Suppressor macrophage treated with lipopolysaccharide for 4 hours (primary cell): ENCODE measurements around the gene PCK2.
"Not testable (repeated sequence)": the region's sequence is repeated elsewhere in the genome, so short reads cannot be mapped to it uniquely, and the experiment has no call there.

Experiments
- DNase-seq: peaks from one replicate; pipeline ENCODE4 v3.0.0-alpha.2; 2020

PCK2 gene

GRCh38 chr14:24098229-24098926 is 4.3 kb downstream of the PCK2 start:
- DNase-seq = no peak

GRCh38 chr14:24098927-24099813 is 5.1 kb downstream of the PCK2 start:
- no peak for DNase-seq

DNA sequence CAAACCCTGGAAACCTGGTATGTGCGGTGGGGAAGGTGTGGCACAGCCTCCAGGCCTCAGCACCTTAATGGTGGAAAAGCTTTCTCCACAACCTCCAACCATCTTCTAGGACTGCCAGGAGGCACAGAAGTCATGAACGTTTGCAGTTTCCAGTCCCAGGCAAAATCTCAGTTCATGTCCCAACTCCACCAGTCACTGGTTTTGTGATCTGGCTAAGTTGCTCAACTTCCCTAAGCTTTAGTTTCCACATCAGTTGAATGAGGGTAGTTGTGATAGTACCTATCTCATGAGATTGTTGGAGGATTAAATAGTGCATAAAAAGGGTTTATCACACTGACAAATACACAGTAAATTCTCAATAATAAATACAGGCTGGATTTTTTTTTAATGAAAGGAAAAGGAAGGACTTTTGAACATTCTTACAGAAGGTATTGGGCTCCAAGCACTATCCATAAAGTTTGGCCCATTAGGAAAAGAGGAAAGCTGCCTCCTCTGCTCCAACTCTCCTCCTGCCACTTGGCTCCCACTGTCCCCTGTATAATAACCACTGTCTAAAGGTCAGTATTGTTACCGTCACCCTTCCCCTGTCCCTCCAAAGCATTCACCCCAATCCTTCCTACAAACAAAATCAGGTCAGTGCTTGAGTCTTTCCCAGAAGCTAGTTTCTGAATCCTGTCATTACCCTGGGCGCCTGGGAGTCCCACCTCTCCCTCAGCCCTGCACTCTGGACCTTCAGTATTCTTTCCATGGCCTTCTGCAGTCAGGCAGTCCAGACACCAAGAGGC is 6.3 kb downstream of the PCK2 start:
- DNase-seq = peak; percentile 32

GRCh38 chr14:24100982-24101494 is 6.9 kb downstream of the PCK2 start:
- no peak for DNase-seq

- DNase-seq = no peak
Measured at GRCh38 chr14:24102357-24103048, 8.4 kb downstream of the PCK2 start.

GRCh38 chr14:24103451-24103850 is 9.3 kb downstream of the PCK2 start:
- DNase-seq = no peak

DNA sequence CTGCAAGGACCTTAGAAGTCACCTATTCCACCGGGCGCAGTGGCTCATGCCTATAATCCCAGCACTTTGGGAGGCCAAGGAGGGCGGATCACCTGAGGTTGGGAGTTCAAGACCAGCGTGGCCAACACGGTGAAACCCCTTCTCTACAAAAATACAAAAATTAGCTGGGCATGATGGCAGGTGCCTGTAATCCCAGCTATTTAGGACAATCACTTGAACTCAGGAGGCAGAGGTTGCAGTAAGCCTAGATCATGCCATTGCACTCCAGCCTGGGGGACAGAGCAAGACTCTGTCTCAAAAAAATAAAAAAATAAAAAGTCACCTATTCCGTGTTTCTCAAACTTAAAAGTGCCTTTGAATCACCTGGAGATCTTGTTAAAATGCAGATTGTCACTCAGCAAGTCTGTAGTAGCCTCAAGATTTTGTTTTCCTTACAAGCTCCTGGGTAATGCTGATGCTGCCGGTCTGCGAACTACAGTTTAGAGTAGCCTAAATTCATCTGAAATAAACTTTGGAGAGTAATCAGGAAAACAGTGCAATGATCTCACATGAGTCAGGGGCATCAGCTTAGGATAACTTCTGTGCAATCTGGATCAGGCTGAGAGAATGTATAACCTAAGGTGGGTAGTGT is 11.6 kb downstream of the PCK2 start:
- DNase-seq = not testable (repeated sequence)

GRCh38 chr14:24106672-24107271 is 12.7 kb downstream of the PCK2 start:
- no peak for DNase-seq

- DNase-seq = no peak
Measured at GRCh38 chr14:24108336-24108874, 14.3 kb downstream of the PCK2 start.

GRCh38 chr14:24110060-24110459 is 15.9 kb downstream of the PCK2 start:
- DNase-seq = no peak

DNA sequence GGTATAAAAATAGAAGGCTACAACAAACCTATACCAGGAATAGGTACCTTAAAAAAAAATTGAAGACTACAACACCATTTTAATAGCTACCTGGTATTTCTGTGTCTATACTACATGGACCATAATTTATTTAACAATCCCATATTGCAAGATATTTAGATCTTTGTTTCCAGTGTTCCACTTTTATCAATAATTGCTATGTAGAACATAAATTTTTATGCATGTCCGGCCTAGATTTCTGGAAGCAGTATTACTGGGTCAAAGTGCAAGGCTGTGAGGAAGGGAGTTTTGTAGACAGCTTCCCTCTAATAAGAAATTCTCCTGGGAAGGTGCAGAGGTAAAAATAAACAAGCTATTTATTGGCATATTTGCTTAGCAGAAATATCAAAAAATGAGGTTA is 16.4 kb downstream of the PCK2 start:
- DNase-seq = no peak

DNA sequence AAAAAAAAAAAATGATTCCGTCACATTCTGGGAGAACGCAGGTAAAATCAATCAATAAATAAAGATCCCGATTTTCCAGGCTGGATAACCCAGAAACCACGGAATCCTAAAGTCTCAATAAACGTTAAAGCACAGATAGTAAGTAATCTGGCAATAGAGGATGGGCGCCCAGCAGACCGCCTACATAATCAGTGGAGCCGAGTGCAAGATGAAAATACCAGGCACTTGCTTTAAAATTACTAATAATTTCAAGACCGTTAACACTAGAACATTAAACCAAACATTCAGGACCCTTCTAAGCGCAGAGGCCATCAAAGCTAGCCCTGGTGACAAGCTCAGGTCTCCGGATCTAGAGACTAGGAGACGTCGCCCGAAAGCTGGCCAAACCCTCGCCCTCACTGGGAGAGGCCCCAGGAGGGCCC is 19.3 kb downstream of the PCK2 start:
- no peak for DNase-seq

DNA sequence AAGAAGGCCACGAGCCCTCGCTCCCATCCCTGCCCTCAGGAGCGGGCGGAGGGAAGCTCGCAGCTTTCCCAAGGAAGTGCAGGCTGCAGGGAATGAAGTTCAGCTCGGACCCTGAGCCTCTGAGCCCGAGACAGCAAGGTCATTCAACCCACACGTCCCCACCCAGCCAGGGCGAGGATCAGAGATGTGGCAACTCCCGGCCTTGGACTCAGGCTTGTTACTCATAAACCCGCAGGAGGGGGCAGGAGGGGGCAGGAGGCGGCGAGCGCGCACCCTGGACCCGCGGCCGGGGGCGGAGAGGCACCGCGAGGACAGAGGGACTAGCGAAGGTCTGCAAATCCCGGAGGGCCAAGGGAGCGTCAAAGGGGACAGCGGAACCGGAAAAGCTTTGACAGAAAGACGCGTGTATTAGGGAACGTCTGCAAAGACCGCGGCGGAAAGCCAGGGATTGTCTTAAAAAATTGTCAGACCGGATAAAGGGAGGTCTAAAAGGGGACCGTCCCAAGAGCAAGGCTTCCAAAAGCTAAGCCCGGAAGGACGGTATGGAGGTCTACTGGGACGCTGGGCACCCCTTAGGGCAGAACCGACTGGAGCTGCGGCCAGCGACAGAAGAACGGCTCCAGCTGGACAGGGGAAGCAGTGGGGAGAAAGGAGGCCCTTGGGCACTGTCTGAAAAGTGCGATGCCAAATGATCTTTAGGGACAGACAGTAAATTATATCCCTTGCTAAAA is 19.9 kb downstream of the PCK2 start:
- peak; percentile 95 for DNase-seq

GRCh38 chr14:24114532-24115421 is 20.7 kb downstream of the PCK2 start, which contains the start of the genes DCAF11 and NRL:
Gene DCAF11 (plus strand): TSS chr14:24114777. CDS start chr14:24115595, 818 bp downstream.
Gene NRL (minus strand): TSS chr14:24114949. CDS start chr14:24082848, 32,101 bp downstream.
- peak; percentile 100 for DNase-seq

GRCh38 chr14:24115422-24116127 is 21.5 kb downstream of the PCK2 start:
- DNase-seq = no peak

GRCh38 chr14:24116128-24116814 is 22.2 kb downstream of the PCK2 start:
- no peak for DNase-seq

- DNase-seq = no peak
Measured at GRCh38 chr14:24117179-24117578, 23.1 kb downstream of the PCK2 start.

DNA sequence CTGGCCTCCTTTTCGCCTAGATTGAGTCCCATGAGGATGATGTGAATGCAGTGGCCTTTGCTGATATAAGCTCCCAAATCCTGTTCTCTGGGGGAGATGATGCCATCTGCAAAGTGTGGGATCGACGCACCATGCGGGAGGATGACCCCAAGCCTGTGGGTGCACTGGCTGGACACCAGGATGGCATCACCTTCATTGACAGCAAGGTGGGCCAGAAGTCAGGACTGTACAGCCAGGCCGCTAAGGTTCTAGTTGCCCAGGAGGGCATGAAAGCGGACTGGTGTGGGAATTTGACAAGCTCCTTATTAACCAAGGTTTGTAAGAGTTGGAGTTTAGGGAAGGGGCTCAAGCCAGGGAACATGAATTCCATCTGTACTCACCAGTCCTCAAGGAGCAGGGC is 25.6 kb downstream of the PCK2 start:
- no peak for DNase-seq
